ENCODE data around the gene PUS10.

DNA sequence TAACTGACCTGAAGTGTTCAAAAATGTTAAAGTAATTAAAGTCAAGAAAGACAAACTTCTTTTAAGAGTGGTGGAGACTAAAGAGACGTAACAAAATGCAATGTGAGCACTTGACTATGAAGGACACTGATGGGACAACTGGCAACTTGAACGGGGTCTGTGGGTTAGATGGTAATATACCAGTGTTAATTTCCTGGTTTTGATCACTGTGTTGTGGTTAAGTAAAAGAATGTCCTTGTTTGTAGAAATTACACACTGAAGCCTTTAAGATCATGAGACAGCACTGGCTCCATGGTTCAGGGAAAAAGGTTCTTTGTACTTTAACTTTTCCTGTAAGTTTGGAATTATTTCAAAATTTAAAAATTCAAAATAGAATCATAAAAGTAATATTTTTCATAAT is 78.4 kb downstream of the PUS10 start:
- TF ChIP-seq, protein P1, sequence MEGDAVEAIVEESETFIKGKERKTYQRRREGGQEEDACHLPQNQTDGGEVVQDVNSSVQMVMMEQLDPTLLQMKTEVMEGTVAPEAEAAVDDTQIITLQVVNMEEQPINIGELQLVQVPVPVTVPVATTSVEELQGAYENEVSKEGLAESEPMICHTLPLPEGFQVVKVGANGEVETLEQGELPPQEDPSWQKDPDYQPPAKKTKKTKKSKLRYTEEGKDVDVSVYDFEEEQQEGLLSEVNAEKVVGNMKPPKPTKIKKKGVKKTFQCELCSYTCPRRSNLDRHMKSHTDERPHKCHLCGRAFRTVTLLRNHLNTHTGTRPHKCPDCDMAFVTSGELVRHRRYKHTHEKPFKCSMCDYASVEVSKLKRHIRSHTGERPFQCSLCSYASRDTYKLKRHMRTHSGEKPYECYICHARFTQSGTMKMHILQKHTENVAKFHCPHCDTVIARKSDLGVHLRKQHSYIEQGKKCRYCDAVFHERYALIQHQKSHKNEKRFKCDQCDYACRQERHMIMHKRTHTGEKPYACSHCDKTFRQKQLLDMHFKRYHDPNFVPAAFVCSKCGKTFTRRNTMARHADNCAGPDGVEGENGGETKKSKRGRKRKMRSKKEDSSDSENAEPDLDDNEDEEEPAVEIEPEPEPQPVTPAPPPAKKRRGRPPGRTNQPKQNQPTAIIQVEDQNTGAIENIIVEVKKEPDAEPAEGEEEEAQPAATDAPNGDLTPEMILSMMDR (IDR thresholded peaks at IDR 0.05): no peak
- TF ChIP-seq POLR2A (IDR thresholded peaks at IDR 0.05): no peak

Data from right lobe of liver (tissue), 4 donors.